ENCODE data around the gene ZNF576. TPM values are rescaled to one million over a fixed set of nuclear protein-coding genes. Genes with fewer than 3 reads are reported as not detected.

Gene ZNF576
- total RNA-seq, 1 donor from 2014 or later, result 14.8 TPM

GRCh38 chr19:43612374-43612773 is 16.0 kb downstream of the ZNF576 start:
- Mint-ChIP-seq H3K27ac (no peak overlapping the region), H3K4me1 (ENCODE audit: low read depth) (peaks cover 1% of the 10 kb centered on the region), H3K9me3 (no peaks in the 10 kb centered on the region), H3K27me3 (ENCODE audit: low read depth) (no peaks in the 10 kb centered on the region), H3K36me3 (ENCODE audit: low read depth) (no peaks in the 10 kb centered on the region), H3K4me3 (ENCODE audit: low read depth) (no peak overlapping the region)
- intact Hi-C loops (cut with micrococcal nuclease), result no loop called here
- no peak for DNase-seq (ENCODE audit: low spot score)

- no peak for DNase-seq (ENCODE audit: low spot score)
- intact Hi-C loops (cut with micrococcal nuclease), result loop anchor here (5.0 kb wide), 1 partner anchor 886 kb away; the partner anchor contains the start of gene ZNF180
- Mint-ChIP-seq H3K36me3 (ENCODE audit: low read depth) (no peaks in the 10 kb centered on the region), H3K9me3 (no peaks in the 10 kb centered on the region), H3K27me3 (ENCODE audit: low read depth) (no peaks in the 10 kb centered on the region), H3K4me3 (ENCODE audit: low read depth) (no peak overlapping the region), H3K4me1 (ENCODE audit: low read depth) (peaks cover 16% of the 10 kb centered on the region), H3K27ac (no peak overlapping the region)
Observed at GRCh38 chr19:43616306-43616705, 19.9 kb downstream of the ZNF576 start.

GRCh38 chr19:43616954-43617353 is 20.6 kb downstream of the ZNF576 start:
- intact Hi-C loops (cut with micrococcal nuclease), result loop anchor here (5.0 kb wide), 1 partner anchor 885 kb away; the partner anchor contains the start of gene ZNF180
- Mint-ChIP-seq H3K9me3 (no peaks in the 10 kb centered on the region), H3K4me1 (ENCODE audit: low read depth) (peaks cover 18% of the 10 kb centered on the region), H3K27ac (no peak overlapping the region), H3K36me3 (ENCODE audit: low read depth) (no peaks in the 10 kb centered on the region), H3K4me3 (ENCODE audit: low read depth) (no peak overlapping the region), H3K27me3 (ENCODE audit: low read depth) (no peaks in the 10 kb centered on the region)
- no peak for DNase-seq (ENCODE audit: low spot score)

- Mint-ChIP-seq H3K27ac (peak overlapping the region; percentile 96), H3K36me3 (ENCODE audit: low read depth) (no peaks in the 10 kb centered on the region), H3K9me3 (no peaks in the 10 kb centered on the region), H3K4me1 (ENCODE audit: low read depth) (peaks cover 18% of the 10 kb centered on the region), H3K4me3 (ENCODE audit: low read depth) (peak overlapping the region; percentile 90), H3K27me3 (ENCODE audit: low read depth) (no peaks in the 10 kb centered on the region)
- no peak for DNase-seq (ENCODE audit: low spot score)
- intact Hi-C loops (cut with micrococcal nuclease), result loop anchor here (1.0 to 5.0 kb wide), 3 partner anchors 23 to 883 kb away; partner anchors contain the start of genes IRGQ, PINLYP, XRCC1 and ZNF180
Observed at GRCh38 chr19:43618921-43619261, 22.5 kb downstream of the ZNF576 start.

- peak within 1 kb of the TSS; percentile 96 for H3K27ac Mint-ChIP-seq
- no peaks in the 10 kb centered on the region for H3K9me3 Mint-ChIP-seq
- peaks cover 18% of the 10 kb centered on the region for H3K4me1 Mint-ChIP-seq (ENCODE audit: low read depth)
- intact Hi-C loops (cut with micrococcal nuclease), result loop anchor here (1.0 to 5.0 kb wide), 3 partner anchors 23 to 883 kb away; partner anchors contain the start of genes IRGQ, PINLYP, XRCC1 and ZNF180
- no peaks in the 10 kb centered on the region for H3K36me3 Mint-ChIP-seq (ENCODE audit: low read depth)
- DNase-seq (ENCODE audit: low spot score), result peak; percentile 86
- H3K4me3 Mint-ChIP-seq (ENCODE audit: low read depth), result peak within 1 kb of the TSS; percentile 90
- no peaks in the 10 kb centered on the region for H3K27me3 Mint-ChIP-seq (ENCODE audit: low read depth)
Observed at GRCh38 chr19:43619262-43620060, 23.1 kb downstream of the ZNF576 start, which contains the start of gene ZNF428. TSS of gene ZNF428 (minus strand) at chr19:43619629. CDS start at chr19:43614304, 5,325 bp downstream.

- Mint-ChIP-seq H3K27me3 (ENCODE audit: low read depth) (no peaks in the 10 kb centered on the region), H3K27ac (peak overlapping the region; percentile 96), H3K4me1 (ENCODE audit: low read depth) (peaks cover 25% of the 10 kb centered on the region), H3K4me3 (ENCODE audit: low read depth) (peak overlapping the region; percentile 90), H3K9me3 (no peaks in the 10 kb centered on the region), H3K36me3 (ENCODE audit: low read depth) (no peaks in the 10 kb centered on the region)
- peak; percentile 78 for DNase-seq (ENCODE audit: low spot score)
- intact Hi-C loops (cut with micrococcal nuclease), result no loop called here
Observed at GRCh38 chr19:43620061-43621001, 23.9 kb downstream of the ZNF576 start.

GRCh38 chr19:43622070-43622469 is 25.7 kb downstream of the ZNF576 start:
- H3K4me3 Mint-ChIP-seq (ENCODE audit: low read depth), result no peak overlapping the region
- H3K9me3 Mint-ChIP-seq, result no peaks in the 10 kb centered on the region
- intact Hi-C loops (cut with micrococcal nuclease), result no loop called here
- no peak for DNase-seq (ENCODE audit: low spot score)
- H3K36me3 Mint-ChIP-seq (ENCODE audit: low read depth), result no peaks in the 10 kb centered on the region
- H3K4me1 Mint-ChIP-seq (ENCODE audit: low read depth), result peaks cover 28% of the 10 kb centered on the region
- H3K27ac Mint-ChIP-seq, result no peak overlapping the region
- H3K27me3 Mint-ChIP-seq (ENCODE audit: low read depth), result peaks cover 5% of the 10 kb centered on the region

GRCh38 chr19:43622956-43623355 is 26.6 kb downstream of the ZNF576 start:
- Mint-ChIP-seq H3K4me1 (ENCODE audit: low read depth) (peaks cover 28% of the 10 kb centered on the region), H3K36me3 (ENCODE audit: low read depth) (no peaks in the 10 kb centered on the region), H3K27me3 (ENCODE audit: low read depth) (peaks cover 5% of the 10 kb centered on the region), H3K9me3 (no peaks in the 10 kb centered on the region), H3K27ac (no peak overlapping the region), H3K4me3 (ENCODE audit: low read depth) (no peak overlapping the region)
- intact Hi-C loops (cut with micrococcal nuclease), result no loop called here
- no peak for DNase-seq (ENCODE audit: low spot score)

- peaks cover 23% of the 10 kb centered on the region for H3K4me1 Mint-ChIP-seq (ENCODE audit: low read depth)
- no peak overlapping the region for H3K27ac Mint-ChIP-seq
- no peaks in the 10 kb centered on the region for H3K36me3 Mint-ChIP-seq (ENCODE audit: low read depth)
- H3K4me3 Mint-ChIP-seq (ENCODE audit: low read depth), result no peak overlapping the region
- peaks cover 5% of the 10 kb centered on the region for H3K27me3 Mint-ChIP-seq (ENCODE audit: low read depth)
- no peaks in the 10 kb centered on the region for H3K9me3 Mint-ChIP-seq
- intact Hi-C loops (cut with micrococcal nuclease), result no loop called here
- DNase-seq (ENCODE audit: low spot score), result no peak
Observed at GRCh38 chr19:43623889-43624670, 27.7 kb downstream of the ZNF576 start.

GRCh38 chr19:43624933-43625332 is 28.5 kb downstream of the ZNF576 start:
- intact Hi-C loops (cut with micrococcal nuclease), result no loop called here
- no peak overlapping the region for H3K27ac Mint-ChIP-seq
- H3K27me3 Mint-ChIP-seq (ENCODE audit: low read depth), result peaks cover 5% of the 10 kb centered on the region
- no peak overlapping the region for H3K4me3 Mint-ChIP-seq (ENCODE audit: low read depth)
- peaks cover 22% of the 10 kb centered on the region for H3K4me1 Mint-ChIP-seq (ENCODE audit: low read depth)
- H3K36me3 Mint-ChIP-seq (ENCODE audit: low read depth), result no peaks in the 10 kb centered on the region
- no peaks in the 10 kb centered on the region for H3K9me3 Mint-ChIP-seq
- DNase-seq (ENCODE audit: low spot score), result peak; percentile 78

GRCh38 chr19:43625918-43626579 is 29.7 kb downstream of the ZNF576 start:
- no peaks in the 10 kb centered on the region for H3K36me3 Mint-ChIP-seq (ENCODE audit: low read depth)
- intact Hi-C loops (cut with micrococcal nuclease), result no loop called here

GRCh38 chr19:43626838-43627237 is 30.4 kb downstream of the ZNF576 start:
- Mint-ChIP-seq H3K9me3 (no peaks in the 10 kb centered on the region), H3K4me3 (ENCODE audit: low read depth) (no peak overlapping the region), H3K27me3 (ENCODE audit: low read depth) (peaks cover 5% of the 10 kb centered on the region), H3K4me1 (ENCODE audit: low read depth) (peaks cover 10% of the 10 kb centered on the region), H3K27ac (no peak overlapping the region), H3K36me3 (ENCODE audit: low read depth) (no peaks in the 10 kb centered on the region)
- intact Hi-C loops (cut with micrococcal nuclease), result no loop called here
- DNase-seq (ENCODE audit: low spot score), result no peak

More at GRCh38 chr19:43625918-43626579, 29.7 kb downstream of the ZNF576 start:
- no peak overlapping the region for H3K27ac Mint-ChIP-seq
- H3K4me3 Mint-ChIP-seq (ENCODE audit: low read depth), result no peak overlapping the region
- no peak for DNase-seq (ENCODE audit: low spot score)
- H3K27me3 Mint-ChIP-seq (ENCODE audit: low read depth), result peaks cover 5% of the 10 kb centered on the region
- H3K9me3 Mint-ChIP-seq, result no peaks in the 10 kb centered on the region
- H3K4me1 Mint-ChIP-seq (ENCODE audit: low read depth), result peaks cover 11% of the 10 kb centered on the region
